Neural cell (in vitro differentiated cells): ENCODE results near the gene ANTXR2.

Experiments used
- CTCF ChIP-seq: fragments of 450-650 bp; IDR thresholded peaks from 2 replicates; pipeline ENCODE4 v1.5.1; 2014; ENCODE audit warnings: antibody characterized with exemption, mild to moderate bottlenecking, moderate library complexity; ENCODE audit not compliant: poor library complexity, severe bottlenecking
- EP300 ChIP-seq: fragments of 450-650 bp; conservative IDR thresholded peaks from 2 replicates; pipeline ENCODE4 v1.6.1; 2014; ENCODE audit warnings: antibody characterized with exemption, mild to moderate bottlenecking, moderate library complexity; ENCODE audit not compliant: poor library complexity, severe bottlenecking
- EZH2 ChIP-seq: fragments of 200-600, 300-800 bp; shearing (Covaris generic), sonication (generic); IDR thresholded peaks from 2 replicates; pipeline ENCODE4 v1.6.1; 2014; ENCODE audit warnings: antibody characterized with exemption, low read length, borderline replicate concordance, mild to moderate bottlenecking; ENCODE audit not compliant: insufficient read depth, poor library complexity, severe bottlenecking
- MXI1 ChIP-seq: fragments of 450-650 bp; conservative IDR thresholded peaks from 2 replicates; pipeline ENCODE4 v1.6.1; 2014; ENCODE audit warnings: antibody characterized with exemption, mild to moderate bottlenecking; ENCODE audit not compliant: poor library complexity, severe bottlenecking
- POLR2AphosphoS5 ChIP-seq: IDR thresholded peaks from 2 replicates; pipeline ENCODE4 v1.6.1; 2012
- RAD21 ChIP-seq: fragments of 450-650 bp; conservative IDR thresholded peaks from 2 replicates; pipeline ENCODE4 v1.6.1; 2014; ENCODE audit warnings: antibody characterized with exemption, mild to moderate bottlenecking, moderate library complexity
- REST ChIP-seq: IDR thresholded peaks from 2 replicates; pipeline ENCODE4 v1.6.1; 2012; ENCODE audit warnings: borderline replicate concordance
- SMC3 ChIP-seq: fragments of 450-650 bp; conservative IDR thresholded peaks from 2 replicates; pipeline ENCODE4 v1.6.1; 2014; ENCODE audit warnings: antibody characterized with exemption, mild to moderate bottlenecking, moderate library complexity; ENCODE audit not compliant: poor library complexity
- TAF1 ChIP-seq: IDR thresholded peaks from 2 replicates; pipeline ENCODE4 v1.6.1; 2012; ENCODE audit warnings: low read depth

GRCh38 chr4:79897174-79897573 lies 175.9 kb downstream of the ANTXR2 start:
- TF ChIP-seq CTCF = no peak
- TF ChIP-seq TAF1 = no peak
- TF ChIP-seq MXI1 = no peak
- no peak for TF ChIP-seq SMC3
- no peak for TF ChIP-seq EZH2
- TF ChIP-seq POLR2AphosphoS5 = no peak
- TF ChIP-seq RAD21 = no peak
- TF ChIP-seq EP300 = no peak
- no peak for TF ChIP-seq REST
